Measurements from ENCODE around the gene USF2. TPM values are rescaled to one million over a fixed set of nuclear protein-coding genes. Genes with fewer than 3 reads are reported as not detected.

The USF2 gene
- total RNA-seq, 1 donor from 2014 or later: 70.0 TPM

DNA sequence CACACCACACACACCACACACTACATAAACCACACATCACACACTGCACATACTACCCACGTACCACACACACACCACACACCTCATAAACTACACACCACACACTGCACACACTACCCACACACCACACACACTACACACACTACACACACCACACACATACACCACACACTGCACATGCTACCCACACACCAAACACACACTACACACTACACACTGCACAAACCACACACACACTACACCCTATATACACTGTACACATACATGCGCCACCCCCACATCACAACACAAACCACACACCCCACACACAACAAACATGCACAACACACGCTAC is 28.7 kb downstream of the USF2 start:
- no peak overlapping the region for H3K4me3 Mint-ChIP-seq (ENCODE audit: unreplicated experiment)
- H3K36me3 ChIP-seq (ENCODE audit: insufficient read depth, low read length): no peaks in the 10 kb centered on the region
- no peak overlapping the region for H3K4me2 ChIP-seq (ENCODE audit: low read length)
- no peak overlapping the region for H3K4me3 ChIP-seq (ENCODE audit: insufficient read depth, low read depth, low read length)
- DNase-seq (ENCODE audit: low read depth) (no peak), FAIRE-seq (no peak)
- H3K4me1 ChIP-seq (ENCODE audit: insufficient read depth, low read length): no peaks in the 10 kb centered on the region
- H3K36me3 Mint-ChIP-seq (ENCODE audit: low read depth, unreplicated experiment): no peaks in the 10 kb centered on the region
- no peaks in the 10 kb centered on the region for H4K20me1 ChIP-seq (ENCODE audit: insufficient read depth, low read length)
- H3K9me3 ChIP-seq (ENCODE audit: insufficient read depth, low read depth, low read length): peaks cover 9% of the 10 kb centered on the region
- no peaks in the 10 kb centered on the region for H3K79me2 ChIP-seq (ENCODE audit: insufficient read depth, low read length)
- peaks cover 3% of the 10 kb centered on the region for H3K27me3 ChIP-seq (ENCODE audit: insufficient read depth, low read length)
- no peak overlapping the region for H3K9ac ChIP-seq (ENCODE audit: low read length)
- no peak overlapping the region for H3K27ac ChIP-seq (ENCODE audit: low read depth, low read length)
- H2AFZ ChIP-seq (ENCODE audit: low read depth, low read length): no peak overlapping the region
- H3K4me1 Mint-ChIP-seq (ENCODE audit: low read depth, unreplicated experiment): no peaks in the 10 kb centered on the region
- no peak for TF ChIP-seq EZH2 (IDR thresholded peaks at IDR 0.05; ENCODE audit: insufficient read depth, low read length)
- TF ChIP-seq, protein P1, sequence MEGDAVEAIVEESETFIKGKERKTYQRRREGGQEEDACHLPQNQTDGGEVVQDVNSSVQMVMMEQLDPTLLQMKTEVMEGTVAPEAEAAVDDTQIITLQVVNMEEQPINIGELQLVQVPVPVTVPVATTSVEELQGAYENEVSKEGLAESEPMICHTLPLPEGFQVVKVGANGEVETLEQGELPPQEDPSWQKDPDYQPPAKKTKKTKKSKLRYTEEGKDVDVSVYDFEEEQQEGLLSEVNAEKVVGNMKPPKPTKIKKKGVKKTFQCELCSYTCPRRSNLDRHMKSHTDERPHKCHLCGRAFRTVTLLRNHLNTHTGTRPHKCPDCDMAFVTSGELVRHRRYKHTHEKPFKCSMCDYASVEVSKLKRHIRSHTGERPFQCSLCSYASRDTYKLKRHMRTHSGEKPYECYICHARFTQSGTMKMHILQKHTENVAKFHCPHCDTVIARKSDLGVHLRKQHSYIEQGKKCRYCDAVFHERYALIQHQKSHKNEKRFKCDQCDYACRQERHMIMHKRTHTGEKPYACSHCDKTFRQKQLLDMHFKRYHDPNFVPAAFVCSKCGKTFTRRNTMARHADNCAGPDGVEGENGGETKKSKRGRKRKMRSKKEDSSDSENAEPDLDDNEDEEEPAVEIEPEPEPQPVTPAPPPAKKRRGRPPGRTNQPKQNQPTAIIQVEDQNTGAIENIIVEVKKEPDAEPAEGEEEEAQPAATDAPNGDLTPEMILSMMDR (IDR thresholded peaks at IDR 0.05; ENCODE audit: insufficient read depth, low read depth, low read length): no peak
- H3K27ac Mint-ChIP-seq (ENCODE audit: unreplicated experiment): no peak overlapping the region
- no peaks in the 10 kb centered on the region for H3K9me3 Mint-ChIP-seq (ENCODE audit: unreplicated experiment)
- H3K27me3 Mint-ChIP-seq (ENCODE audit: low read depth, unreplicated experiment): peaks cover 18% of the 10 kb centered on the region

DNA sequence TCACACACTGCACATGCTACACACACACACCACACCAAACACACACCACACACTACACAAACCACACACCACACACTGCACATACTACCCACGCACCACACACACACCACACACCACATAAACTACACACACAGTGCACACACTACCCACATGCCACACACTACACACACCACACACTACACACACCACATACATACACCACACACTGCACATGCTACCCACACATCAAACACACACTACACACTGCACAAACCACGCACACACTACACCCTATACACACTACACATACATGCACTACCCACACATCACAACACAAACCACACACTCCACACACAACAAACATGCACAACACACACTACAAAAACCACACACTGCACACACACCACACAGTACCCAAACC is 29.2 kb downstream of the USF2 start:
- no peak overlapping the region for H3K27ac Mint-ChIP-seq (ENCODE audit: unreplicated experiment)
- no peak overlapping the region for H3K4me2 ChIP-seq (ENCODE audit: low read length)
- H3K36me3 Mint-ChIP-seq (ENCODE audit: low read depth, unreplicated experiment): no peaks in the 10 kb centered on the region
- no peaks in the 10 kb centered on the region for H3K4me1 ChIP-seq (ENCODE audit: insufficient read depth, low read length)
- H3K27me3 ChIP-seq (ENCODE audit: insufficient read depth, low read length): peaks cover 3% of the 10 kb centered on the region
- H2AFZ ChIP-seq (ENCODE audit: low read depth, low read length): no peak overlapping the region
- H3K4me3 Mint-ChIP-seq (ENCODE audit: unreplicated experiment): no peak overlapping the region
- DNase-seq (ENCODE audit: low read depth): no peak
- H3K4me3 ChIP-seq (ENCODE audit: insufficient read depth, low read depth, low read length): no peak overlapping the region
- peaks cover 9% of the 10 kb centered on the region for H3K9me3 ChIP-seq (ENCODE audit: insufficient read depth, low read depth, low read length)
- H3K79me2 ChIP-seq (ENCODE audit: insufficient read depth, low read length): no peaks in the 10 kb centered on the region
- TF ChIP-seq, protein P1 (IDR thresholded peaks at IDR 0.05; ENCODE audit: insufficient read depth, low read depth, low read length): no peak
- H3K9me3 Mint-ChIP-seq (ENCODE audit: unreplicated experiment): no peaks in the 10 kb centered on the region
- no peaks in the 10 kb centered on the region for H4K20me1 ChIP-seq (ENCODE audit: insufficient read depth, low read length)
- H3K36me3 ChIP-seq (ENCODE audit: insufficient read depth, low read length): no peaks in the 10 kb centered on the region
- no peak overlapping the region for H3K27ac ChIP-seq (ENCODE audit: low read depth, low read length)
- H3K27me3 Mint-ChIP-seq (ENCODE audit: low read depth, unreplicated experiment): peaks cover 13% of the 10 kb centered on the region
- H3K4me1 Mint-ChIP-seq (ENCODE audit: low read depth, unreplicated experiment): no peaks in the 10 kb centered on the region
- H3K9ac ChIP-seq (ENCODE audit: low read length): no peak overlapping the region
- no peak for FAIRE-seq

DNA sequence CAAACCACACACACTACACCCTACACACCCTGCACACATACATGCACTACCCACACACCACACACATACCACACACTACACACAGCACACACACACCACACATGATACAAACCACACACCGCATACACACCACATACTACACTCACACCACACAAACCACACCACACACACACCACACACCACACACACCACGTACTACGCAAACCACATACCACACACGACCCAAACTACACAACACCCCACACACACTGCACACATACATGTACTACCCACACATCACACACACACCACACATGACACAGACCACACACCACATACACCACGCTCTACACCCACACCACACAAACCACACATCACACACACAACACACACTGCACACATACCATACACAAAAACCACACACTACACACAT is 29.8 kb downstream of the USF2 start:
- Histone ChIP-seq H3K27ac (ENCODE audit: low read depth, low read length) (no peak overlapping the region), H3K4me1 (ENCODE audit: insufficient read depth, low read length) (no peaks in the 10 kb centered on the region), H2AFZ (ENCODE audit: low read depth, low read length) (no peak overlapping the region), H3K9me3 (ENCODE audit: insufficient read depth, low read depth, low read length) (peaks cover 9% of the 10 kb centered on the region), H3K9ac (ENCODE audit: low read length) (no peak overlapping the region), H3K4me2 (ENCODE audit: low read length) (no peak overlapping the region), H3K36me3 (ENCODE audit: insufficient read depth, low read length) (no peaks in the 10 kb centered on the region), H3K4me3 (ENCODE audit: insufficient read depth, low read depth, low read length) (no peak overlapping the region), H3K27me3 (ENCODE audit: insufficient read depth, low read length) (no peaks in the 10 kb centered on the region), H3K79me2 (ENCODE audit: insufficient read depth, low read length) (no peaks in the 10 kb centered on the region), H4K20me1 (ENCODE audit: insufficient read depth, low read length) (no peaks in the 10 kb centered on the region)
- Mint-ChIP-seq H3K36me3 (ENCODE audit: low read depth, unreplicated experiment) (no peaks in the 10 kb centered on the region), H3K4me1 (ENCODE audit: low read depth, unreplicated experiment) (peaks cover under 1% of the 10 kb centered on the region), H3K4me3 (ENCODE audit: unreplicated experiment) (no peak overlapping the region), H3K27me3 (ENCODE audit: low read depth, unreplicated experiment) (peaks cover 14% of the 10 kb centered on the region), H3K27ac (ENCODE audit: unreplicated experiment) (no peak overlapping the region), H3K9me3 (ENCODE audit: unreplicated experiment) (no peaks in the 10 kb centered on the region)
- TF ChIP-seq, protein P1 (IDR thresholded peaks at IDR 0.05; ENCODE audit: insufficient read depth, low read depth, low read length): no peak
- TF ChIP-seq EZH2 (IDR thresholded peaks at IDR 0.05; ENCODE audit: insufficient read depth, low read length): no peak
- FAIRE-seq (no peak), DNase-seq (ENCODE audit: low read depth) (no peak)
